ENCODE data around the gene RALGPS2.

Gene RALGPS2

DNA sequence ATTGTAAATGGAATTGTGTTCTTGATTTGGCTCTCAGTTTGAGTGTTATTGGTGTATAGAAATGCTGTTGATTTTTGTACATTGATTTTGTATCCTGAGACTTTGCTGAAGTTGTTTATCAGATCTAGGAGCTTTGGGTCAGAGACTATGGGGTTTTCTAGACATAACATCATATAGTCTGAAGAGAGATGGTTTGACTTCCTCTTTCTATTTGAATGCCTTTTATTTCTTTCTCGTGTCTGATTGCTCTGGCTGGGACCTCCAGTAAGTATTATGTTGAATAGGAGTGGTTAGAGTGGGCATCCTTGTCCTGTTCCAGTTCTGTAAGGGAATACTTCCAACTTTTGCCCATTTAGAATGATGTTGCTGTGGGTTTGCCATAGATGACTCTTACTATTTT, 185.0 kb downstream of the RALGPS2 start:
- no peak for DNase-seq (ENCODE audit: low read depth)
- no peak overlapping the region for H3K4me3 ChIP-seq (ENCODE audit: low read depth, low read length)
- TF ChIP-seq, protein P1, sequence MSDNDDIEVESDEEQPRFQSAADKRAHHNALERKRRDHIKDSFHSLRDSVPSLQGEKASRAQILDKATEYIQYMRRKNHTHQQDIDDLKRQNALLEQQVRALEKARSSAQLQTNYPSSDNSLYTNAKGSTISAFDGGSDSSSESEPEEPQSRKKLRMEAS (IDR thresholded peaks at IDR 0.05; ENCODE audit: low read depth, low read length), result no peak
- no peak for TF ChIP-seq POLR2A (IDR thresholded peaks at IDR 0.05; ENCODE audit: extremely low read depth, insufficient read length)
- TF ChIP-seq, protein P2, sequence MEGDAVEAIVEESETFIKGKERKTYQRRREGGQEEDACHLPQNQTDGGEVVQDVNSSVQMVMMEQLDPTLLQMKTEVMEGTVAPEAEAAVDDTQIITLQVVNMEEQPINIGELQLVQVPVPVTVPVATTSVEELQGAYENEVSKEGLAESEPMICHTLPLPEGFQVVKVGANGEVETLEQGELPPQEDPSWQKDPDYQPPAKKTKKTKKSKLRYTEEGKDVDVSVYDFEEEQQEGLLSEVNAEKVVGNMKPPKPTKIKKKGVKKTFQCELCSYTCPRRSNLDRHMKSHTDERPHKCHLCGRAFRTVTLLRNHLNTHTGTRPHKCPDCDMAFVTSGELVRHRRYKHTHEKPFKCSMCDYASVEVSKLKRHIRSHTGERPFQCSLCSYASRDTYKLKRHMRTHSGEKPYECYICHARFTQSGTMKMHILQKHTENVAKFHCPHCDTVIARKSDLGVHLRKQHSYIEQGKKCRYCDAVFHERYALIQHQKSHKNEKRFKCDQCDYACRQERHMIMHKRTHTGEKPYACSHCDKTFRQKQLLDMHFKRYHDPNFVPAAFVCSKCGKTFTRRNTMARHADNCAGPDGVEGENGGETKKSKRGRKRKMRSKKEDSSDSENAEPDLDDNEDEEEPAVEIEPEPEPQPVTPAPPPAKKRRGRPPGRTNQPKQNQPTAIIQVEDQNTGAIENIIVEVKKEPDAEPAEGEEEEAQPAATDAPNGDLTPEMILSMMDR (IDR thresholded peaks at IDR 0.05; ENCODE audit: low read depth, low read length), result no peak
- TF ChIP-seq MYC (IDR thresholded peaks at IDR 0.05; ENCODE audit: low read depth, low read length), result no peak

DNA sequence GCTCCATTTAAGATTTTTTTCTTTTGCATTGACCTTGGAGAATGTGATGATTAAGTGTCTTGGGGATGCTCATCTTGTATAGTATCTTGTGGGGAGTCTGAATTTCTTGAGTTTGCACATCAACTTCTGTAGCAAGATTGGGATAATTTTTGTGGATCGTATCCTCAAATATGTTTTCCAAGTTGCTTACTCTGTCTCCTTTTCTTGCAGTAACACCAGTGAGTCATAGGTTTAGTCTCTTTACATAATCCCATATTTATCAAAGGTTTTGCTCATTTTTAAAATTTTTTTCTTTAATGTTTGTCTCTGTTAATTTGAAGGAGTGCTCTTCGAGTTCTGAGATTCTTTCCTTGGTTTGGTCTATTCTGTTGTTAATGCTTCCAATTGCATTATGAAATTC, 187.6 kb downstream of the RALGPS2 start:
- no peak for DNase-seq (ENCODE audit: low read depth)
- TF ChIP-seq, protein P1 (IDR thresholded peaks at IDR 0.05; ENCODE audit: low read depth, low read length), result no peak
- TF ChIP-seq MYC (IDR thresholded peaks at IDR 0.05; ENCODE audit: low read depth, low read length), result no peak
- TF ChIP-seq, protein P2 (IDR thresholded peaks at IDR 0.05; ENCODE audit: low read depth, low read length), result no peak
- TF ChIP-seq POLR2A (IDR thresholded peaks at IDR 0.05; ENCODE audit: extremely low read depth, insufficient read length), result no peak
- no peak overlapping the region for H3K4me3 ChIP-seq (ENCODE audit: low read depth, low read length)

DNA sequence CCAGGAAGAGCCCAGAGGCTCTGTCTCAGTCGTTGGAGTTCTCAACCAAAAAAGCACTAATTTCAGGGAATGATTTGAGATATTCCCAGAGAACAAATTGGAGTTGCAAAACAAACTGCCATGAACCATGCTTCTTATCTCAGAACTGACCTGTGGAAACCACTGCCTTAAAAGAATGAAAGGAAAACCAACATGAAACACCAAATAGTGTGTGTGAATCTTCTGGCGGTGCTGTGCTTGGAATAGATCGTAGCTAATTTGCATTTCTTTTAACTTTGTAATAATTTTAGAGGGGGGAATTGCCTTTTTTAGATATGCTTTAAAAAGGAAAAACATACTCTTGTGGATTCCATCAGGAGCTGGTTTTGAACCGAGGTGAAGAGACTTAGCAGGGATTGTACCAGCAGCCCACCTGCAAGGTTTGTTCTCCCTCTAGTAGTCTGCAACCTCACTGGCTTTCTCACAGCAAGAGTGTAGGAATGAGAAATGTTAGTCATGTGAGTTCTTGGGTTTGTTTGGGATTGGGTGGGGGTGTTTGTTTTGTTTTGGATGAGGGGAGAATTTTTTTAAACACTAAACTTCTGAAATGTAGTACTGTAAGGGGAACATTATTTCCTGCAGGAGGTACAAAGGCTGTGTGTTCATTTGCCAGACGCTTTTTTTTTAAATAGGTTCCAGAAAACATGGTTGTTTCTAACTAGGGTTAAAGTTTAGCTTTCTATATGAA, 191.6 kb downstream of the RALGPS2 start:
- no peak for DNase-seq (ENCODE audit: low read depth)
- H3K4me3 ChIP-seq (ENCODE audit: low read depth, low read length), result no peak overlapping the region
- TF ChIP-seq POLR2A (IDR thresholded peaks at IDR 0.05; ENCODE audit: extremely low read depth, insufficient read length) (no peak), MYC (IDR thresholded peaks at IDR 0.05; ENCODE audit: low read depth, low read length) (no peak)
- TF ChIP-seq, protein P2 (IDR thresholded peaks at IDR 0.05; ENCODE audit: low read depth, low read length), result no peak
- TF ChIP-seq, protein P1 (IDR thresholded peaks at IDR 0.05; ENCODE audit: low read depth, low read length), result no peak

DNA sequence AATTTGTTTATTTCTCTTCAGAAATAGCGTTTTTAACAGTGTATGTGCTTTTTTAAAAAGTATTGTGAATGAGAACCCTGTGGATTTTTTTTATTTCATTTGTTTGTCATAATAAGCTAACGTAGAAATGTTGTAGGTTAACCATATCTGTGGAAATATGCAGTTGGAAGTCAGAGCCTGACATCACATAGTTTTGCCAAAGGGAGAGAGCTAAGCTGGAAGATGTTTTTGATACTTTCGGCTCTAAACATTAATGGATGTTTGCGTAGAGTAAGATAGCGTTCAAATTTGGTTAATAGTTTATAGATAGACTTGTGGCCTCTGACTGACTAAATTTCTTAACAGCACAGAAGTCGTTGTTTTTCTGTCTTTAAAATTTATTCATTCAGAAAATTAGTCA, 193.3 kb downstream of the RALGPS2 start:
- no peak for DNase-seq (ENCODE audit: low read depth)
- TF ChIP-seq, protein P2 (IDR thresholded peaks at IDR 0.05; ENCODE audit: low read depth, low read length), result no peak
- TF ChIP-seq, protein P1 (IDR thresholded peaks at IDR 0.05; ENCODE audit: low read depth, low read length), result no peak
- no peak for TF ChIP-seq POLR2A (IDR thresholded peaks at IDR 0.05; ENCODE audit: extremely low read depth, insufficient read length)
- no peak for TF ChIP-seq MYC (IDR thresholded peaks at IDR 0.05; ENCODE audit: low read depth, low read length)
- H3K4me3 ChIP-seq (ENCODE audit: low read depth, low read length), result no peak overlapping the region

DNA sequence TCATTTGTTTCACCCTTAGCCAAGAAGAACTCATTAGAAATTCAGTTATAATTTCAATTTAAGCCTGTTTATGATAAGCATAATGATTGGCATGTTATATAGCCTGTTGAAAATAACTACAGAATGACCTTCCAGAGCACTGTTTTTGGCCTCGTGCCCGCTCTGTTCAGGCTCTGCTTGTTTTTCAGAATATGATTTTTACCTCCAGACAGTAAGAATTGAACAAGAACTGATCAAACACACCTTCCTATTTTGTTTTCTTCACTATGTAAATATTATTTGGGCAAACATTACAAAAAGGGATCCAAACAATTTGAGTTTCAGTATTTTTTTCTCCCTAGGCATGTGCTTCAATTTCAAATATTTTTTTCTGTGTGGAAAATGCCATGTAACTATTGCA, 193.9 kb downstream of the RALGPS2 start:
- TF ChIP-seq POLR2A (IDR thresholded peaks at IDR 0.05; ENCODE audit: extremely low read depth, insufficient read length) (no peak), MYC (IDR thresholded peaks at IDR 0.05; ENCODE audit: low read depth, low read length) (no peak)
- TF ChIP-seq, protein P1 (IDR thresholded peaks at IDR 0.05; ENCODE audit: low read depth, low read length), result no peak
- TF ChIP-seq, protein P2 (IDR thresholded peaks at IDR 0.05; ENCODE audit: low read depth, low read length), result no peak
- DNase-seq (ENCODE audit: low read depth), result no peak
- H3K4me3 ChIP-seq (ENCODE audit: low read depth, low read length), result no peak overlapping the region

Measured in NB4 (cell line).